Endodermal cell (in vitro differentiated cells): ENCODE results near the gene ITGA5. TPM values are rescaled to one million over a fixed set of nuclear protein-coding genes. Genes with fewer than 3 reads are reported as not detected.

Experiments
- DNase-seq: peaks from one replicate; pipeline ENCODE4 v3.0.0-alpha.2; 2017
- H3K27ac ChIP-seq: 2 replicates; pipeline ENCODE4 v1.5.1; 2013; ENCODE audit warnings: mild to moderate bottlenecking, low read depth, low read length, moderate library complexity
- H3K27me3 ChIP-seq: 2 replicates; pipeline ENCODE4 v1.6.1; 2013; ENCODE audit warnings: mild to moderate bottlenecking, low read length, moderate library complexity; ENCODE audit not compliant: insufficient read depth, control insufficient read depth, poor library complexity, severe bottlenecking
- H3K36me3 ChIP-seq: 2 replicates; pipeline ENCODE4 v1.7.0; 2013; ENCODE audit warnings: mild to moderate bottlenecking, low read length, moderate library complexity; ENCODE audit not compliant: control insufficient read depth, insufficient read depth
- H3K4me1 ChIP-seq: one replicate; pipeline ENCODE4 v1.7.0; 2013; ENCODE audit warnings: low read length; ENCODE audit not compliant: control insufficient read depth, insufficient read depth
- H3K4me3 ChIP-seq: 2 replicates; pipeline ENCODE4 v1.5.1; 2013; ENCODE audit warnings: mild to moderate bottlenecking, low read length, moderate library complexity
- H3K9ac ChIP-seq: 2 replicates; pipeline ENCODE4 v1.6.1; 2013; ENCODE audit warnings: mild to moderate bottlenecking, low read length, moderate library complexity; ENCODE audit not compliant: poor library complexity, severe bottlenecking; ENCODE audit errors: extremely low read depth
- H3K9me3 ChIP-seq: 2 replicates; pipeline ENCODE4 v1.6.1; 2013; ENCODE audit warnings: mild to moderate bottlenecking, low read length, moderate library complexity; ENCODE audit not compliant: control insufficient read depth
- H3K27ac Mint-ChIP-seq: 2 replicates; pipeline ENCODE4 v1.8.0; 2020; ENCODE audit warnings: mixed read lengths
- H3K27me3 Mint-ChIP-seq: 2 replicates; pipeline ENCODE4 v1.8.0; 2021; ENCODE audit warnings: mild to moderate bottlenecking, mixed read lengths; ENCODE audit not compliant: insufficient read depth
- H3K36me3 Mint-ChIP-seq: 2 replicates; pipeline ENCODE4 v1.8.0; 2020; ENCODE audit warnings: low read depth, mixed read lengths
- H3K4me1 Mint-ChIP-seq: 2 replicates; pipeline ENCODE4 v1.8.0; 2020; ENCODE audit warnings: mixed read lengths
- H3K4me3 Mint-ChIP-seq: 2 replicates; pipeline ENCODE4 v1.8.0; 2020; ENCODE audit warnings: mild to moderate bottlenecking, moderate library complexity, mixed read lengths
- H3K9me3 Mint-ChIP-seq: 2 replicates; pipeline ENCODE4 v1.8.0; 2020; ENCODE audit warnings: mild to moderate bottlenecking, mixed read lengths
- WGBS, 2 experiments: methylation state at CpG; one replicate each; pipeline versions ENCODE4 v1.1.5 to v1.1.7; 2013; ENCODE audit warnings: missing lambda C conversion rate in 2 of 2, mixed read lengths in 1 of 2; ENCODE audit not compliant: insufficient coverage in 1 of 2, insufficient read length in 1 of 2; 5-methylcytosine and 5-hydroxymethylcytosine counted together
- total RNA-seq, 2 donors: library from RNA; stranded (reverse); fragmentation: NEBNext Ultra II Directional in 1 of 2; extraction: Animal tissue kit (Norgen Biotek cat#: 25700) in 1 of 2; gene quantifications; 2 replicates in 1 of 2; 3 replicates in 1 of 2; pipeline ENCODE4 v1.2.1, GENCODE V29; 2021
- TF ChIP-seq, protein P1 (sequence below): fragments of 200-600 bp; sonication (generic); conservative IDR thresholded peaks from 2 replicates; pipeline ENCODE4 v1.5.0; 2021; ENCODE audit warnings: antibody characterized with exemption, mild to moderate bottlenecking

ITGA5 gene
- total RNA-seq, 2 donors from 2014 or later: 189 to 243 TPM

DNA sequence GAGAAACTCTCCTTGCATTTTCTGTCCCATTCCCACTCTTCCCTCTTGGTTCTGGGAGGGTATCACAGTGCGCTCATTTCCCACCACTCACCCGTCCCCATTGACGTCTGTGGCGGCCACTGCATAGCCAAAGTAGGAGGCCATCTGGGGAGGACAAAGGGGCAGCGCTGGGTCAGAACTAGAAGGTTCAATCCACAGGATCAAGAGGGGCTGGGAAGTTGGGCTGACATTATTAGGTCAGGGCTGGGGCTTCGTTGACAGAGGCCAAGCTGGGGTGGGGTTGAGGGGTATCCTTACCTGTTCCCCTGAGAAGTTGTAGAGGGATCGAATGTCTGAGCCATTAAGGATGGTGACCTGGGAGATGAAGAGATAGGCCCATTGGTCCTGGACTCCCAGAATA lies 13.5 kb downstream of the ITGA5 start:
- WGBS, 2 experiments: 94% methylated on average over 7 of the region's 7 CpGs; no CpG with 5 or more reads in 1 of the 2 experiments
- Mint-ChIP-seq H3K4me1 (peaks cover 6% of the 10 kb centered on the region), H3K36me3 (peaks cover 88% of the 10 kb centered on the region), H3K9me3 (no peaks in the 10 kb centered on the region), H3K27me3 (no peaks in the 10 kb centered on the region), H3K27ac (no peak overlapping the region), H3K4me3 (no peak overlapping the region)
- Histone ChIP-seq H3K4me1 (peaks cover 3% of the 10 kb centered on the region), H3K27me3 (no peaks in the 10 kb centered on the region), H3K9me3 (no peaks in the 10 kb centered on the region), H3K4me3 (no peak overlapping the region), H3K36me3 (peaks cover 92% of the 10 kb centered on the region), H3K27ac (no peak overlapping the region), H3K9ac (no peak overlapping the region)
- TF ChIP-seq, protein P1, sequence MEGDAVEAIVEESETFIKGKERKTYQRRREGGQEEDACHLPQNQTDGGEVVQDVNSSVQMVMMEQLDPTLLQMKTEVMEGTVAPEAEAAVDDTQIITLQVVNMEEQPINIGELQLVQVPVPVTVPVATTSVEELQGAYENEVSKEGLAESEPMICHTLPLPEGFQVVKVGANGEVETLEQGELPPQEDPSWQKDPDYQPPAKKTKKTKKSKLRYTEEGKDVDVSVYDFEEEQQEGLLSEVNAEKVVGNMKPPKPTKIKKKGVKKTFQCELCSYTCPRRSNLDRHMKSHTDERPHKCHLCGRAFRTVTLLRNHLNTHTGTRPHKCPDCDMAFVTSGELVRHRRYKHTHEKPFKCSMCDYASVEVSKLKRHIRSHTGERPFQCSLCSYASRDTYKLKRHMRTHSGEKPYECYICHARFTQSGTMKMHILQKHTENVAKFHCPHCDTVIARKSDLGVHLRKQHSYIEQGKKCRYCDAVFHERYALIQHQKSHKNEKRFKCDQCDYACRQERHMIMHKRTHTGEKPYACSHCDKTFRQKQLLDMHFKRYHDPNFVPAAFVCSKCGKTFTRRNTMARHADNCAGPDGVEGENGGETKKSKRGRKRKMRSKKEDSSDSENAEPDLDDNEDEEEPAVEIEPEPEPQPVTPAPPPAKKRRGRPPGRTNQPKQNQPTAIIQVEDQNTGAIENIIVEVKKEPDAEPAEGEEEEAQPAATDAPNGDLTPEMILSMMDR: no peak
- DNase-seq: no peak

DNA sequence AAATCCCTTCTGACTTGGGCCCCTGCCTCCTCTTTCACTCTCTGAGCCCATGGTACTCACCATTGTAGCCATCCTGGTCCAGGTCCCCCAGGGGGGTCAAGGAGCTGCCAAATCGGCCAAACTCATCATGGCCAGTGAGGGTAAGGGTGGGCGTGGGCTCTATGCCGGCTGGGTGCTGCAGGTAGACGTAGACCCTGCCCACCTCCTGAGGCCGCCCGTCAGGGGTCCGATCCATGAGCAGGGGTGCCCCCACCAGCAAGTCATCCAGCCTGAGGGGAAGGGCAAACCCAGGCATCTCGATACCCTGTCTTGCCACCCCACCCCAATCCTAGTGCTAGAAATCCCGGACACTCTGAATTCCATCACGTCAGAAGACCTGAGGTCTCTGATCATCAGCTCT lies 14.0 kb downstream of the ITGA5 start:
- H3K27ac Mint-ChIP-seq: no peak overlapping the region
- no peak overlapping the region for H3K9ac ChIP-seq
- H3K27me3 Mint-ChIP-seq: no peaks in the 10 kb centered on the region
- no peak for DNase-seq
- no peaks in the 10 kb centered on the region for H3K27me3 ChIP-seq
- H3K36me3 ChIP-seq: peaks cover 92% of the 10 kb centered on the region
- no peak overlapping the region for H3K4me3 Mint-ChIP-seq
- H3K9me3 Mint-ChIP-seq: no peaks in the 10 kb centered on the region
- H3K4me3 ChIP-seq: no peak overlapping the region
- peaks cover 87% of the 10 kb centered on the region for H3K36me3 Mint-ChIP-seq
- peaks cover 3% of the 10 kb centered on the region for H3K4me1 ChIP-seq
- H3K9me3 ChIP-seq: no peaks in the 10 kb centered on the region
- TF ChIP-seq, protein P1: no peak
- H3K27ac ChIP-seq: no peak overlapping the region
- 93 to 94% methylated on average over 7 to 10 of the region's 10 CpGs for WGBS, 2 experiments
- H3K4me1 Mint-ChIP-seq: peaks cover 6% of the 10 kb centered on the region

DNA sequence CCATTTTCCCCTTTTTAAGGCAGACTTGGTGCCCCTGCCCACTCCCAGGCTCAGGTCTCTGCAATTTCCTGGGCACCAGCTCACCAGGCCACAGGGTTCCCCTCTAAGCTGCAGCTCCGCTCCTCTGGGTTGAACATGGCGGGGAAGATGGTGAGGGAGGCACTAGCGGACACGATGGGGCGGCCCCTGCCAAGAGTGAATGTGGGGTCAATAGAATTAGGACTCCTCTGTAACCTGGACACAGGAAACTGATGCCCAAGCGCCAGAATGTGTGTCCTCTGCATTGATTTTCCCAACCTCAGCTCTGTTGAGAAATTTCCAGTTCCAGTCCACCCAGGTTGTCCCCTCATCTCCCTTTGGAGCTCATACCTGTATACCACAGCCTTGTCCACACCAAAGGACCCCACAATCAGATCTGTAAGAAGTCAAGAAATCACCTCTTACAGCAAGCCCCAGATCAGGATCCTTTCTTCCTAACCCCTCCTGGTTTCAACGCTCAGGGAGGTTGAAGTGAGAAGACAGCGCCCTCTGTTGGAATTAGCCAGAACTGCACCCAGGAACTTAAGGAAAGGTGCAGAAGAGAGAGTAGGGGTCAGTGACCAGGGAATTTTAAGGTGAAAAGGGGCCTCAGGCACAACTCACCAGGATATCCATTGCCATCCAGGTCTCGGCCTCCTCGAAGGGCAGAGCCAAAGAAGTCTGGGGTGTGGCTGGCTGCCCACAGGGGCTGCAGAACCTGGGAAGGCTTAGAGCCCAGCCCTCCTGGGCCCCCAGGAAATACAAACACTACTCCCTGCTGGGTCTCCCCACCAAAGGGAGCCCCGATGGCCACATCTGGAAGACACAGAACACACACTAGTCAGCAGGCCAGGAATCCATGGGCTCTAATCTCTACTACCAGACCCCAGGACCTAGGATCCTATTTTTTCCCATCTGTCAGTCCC lies 14.7 kb downstream of the ITGA5 start:
- DNase-seq: peak; percentile 97
- Histone ChIP-seq H3K4me3 (no peak overlapping the region), H3K27ac (no peak overlapping the region), H3K4me1 (peaks cover 3% of the 10 kb centered on the region), H3K27me3 (no peaks in the 10 kb centered on the region), H3K9me3 (no peaks in the 10 kb centered on the region), H3K9ac (no peak overlapping the region), H3K36me3 (peaks cover 96% of the 10 kb centered on the region)
- 51 to 68% methylated on average over 7 to 11 of the region's 11 CpGs for WGBS, 2 experiments
- Mint-ChIP-seq H3K36me3 (peaks cover 89% of the 10 kb centered on the region), H3K27ac (peak overlapping the region; percentile 62), H3K27me3 (no peaks in the 10 kb centered on the region), H3K9me3 (no peaks in the 10 kb centered on the region), H3K4me1 (peaks cover 6% of the 10 kb centered on the region), H3K4me3 (no peak overlapping the region)
- TF ChIP-seq, protein P1: peak; percentile 99
